HG03097 (cell line): Measurements from ENCODE around the gene QSOX2.
"Not testable (repeated sequence)": the region's sequence is repeated elsewhere in the genome, so short reads cannot be mapped to it uniquely, and the experiment has no call there.

ENCODE experiments used
- ATAC-seq: cut with Tn5 transposase; IDR thresholded peaks from one replicate; pipeline ENCODE4 v1.9.1; 2021; ENCODE audit not compliant: unreplicated experiment, low FRiP score

Gene QSOX2

GRCh38 chr9:136238342-136238732 lies 7.3 kb downstream of the QSOX2 start:
- no peak for ATAC-seq

- no peak for ATAC-seq
Measured at GRCh38 chr9:136237486-136238341, 7.9 kb downstream of the QSOX2 start.

- ATAC-seq, result not testable (repeated sequence)
Measured at GRCh38 chr9:136236471-136237410, 8.9 kb downstream of the QSOX2 start.

- no peak for ATAC-seq
Measured at GRCh38 chr9:136235709-136236455, 9.7 kb downstream of the QSOX2 start.

GRCh38 chr9:136235171-136235570 lies 10.4 kb downstream of the QSOX2 start:
- no peak for ATAC-seq

- no peak for ATAC-seq
Measured at GRCh38 chr9:136234597-136234996, 11.0 kb downstream of the QSOX2 start.

- ATAC-seq, result no peak
Measured at GRCh38 chr9:136233868-136234267, 11.7 kb downstream of the QSOX2 start.

GRCh38 chr9:136233411-136233810 lies 12.2 kb downstream of the QSOX2 start:
- ATAC-seq, result no peak

- ATAC-seq, result no peak
Measured at GRCh38 chr9:136232969-136233368, 12.6 kb downstream of the QSOX2 start.

GRCh38 chr9:136231478-136232297 lies 13.9 kb downstream of the QSOX2 start:
- ATAC-seq, result no peak

GRCh38 chr9:136230773-136231172 lies 14.8 kb downstream of the QSOX2 start:
- no peak for ATAC-seq

- no peak for ATAC-seq
Measured at GRCh38 chr9:136230365-136230764, 15.2 kb downstream of the QSOX2 start.

GRCh38 chr9:136229096-136230065 lies 16.2 kb downstream of the QSOX2 start:
- no peak for ATAC-seq

- ATAC-seq, result no peak
Measured at GRCh38 chr9:136228107-136228875, 17.3 kb downstream of the QSOX2 start.

- no peak for ATAC-seq
Measured at GRCh38 chr9:136226680-136227407, 18.8 kb downstream of the QSOX2 start.

GRCh38 chr9:136225748-136226679 lies 19.6 kb downstream of the QSOX2 start:
- ATAC-seq, result peak; percentile 48
